ENCODE data around the gene XYLB.

DNA sequence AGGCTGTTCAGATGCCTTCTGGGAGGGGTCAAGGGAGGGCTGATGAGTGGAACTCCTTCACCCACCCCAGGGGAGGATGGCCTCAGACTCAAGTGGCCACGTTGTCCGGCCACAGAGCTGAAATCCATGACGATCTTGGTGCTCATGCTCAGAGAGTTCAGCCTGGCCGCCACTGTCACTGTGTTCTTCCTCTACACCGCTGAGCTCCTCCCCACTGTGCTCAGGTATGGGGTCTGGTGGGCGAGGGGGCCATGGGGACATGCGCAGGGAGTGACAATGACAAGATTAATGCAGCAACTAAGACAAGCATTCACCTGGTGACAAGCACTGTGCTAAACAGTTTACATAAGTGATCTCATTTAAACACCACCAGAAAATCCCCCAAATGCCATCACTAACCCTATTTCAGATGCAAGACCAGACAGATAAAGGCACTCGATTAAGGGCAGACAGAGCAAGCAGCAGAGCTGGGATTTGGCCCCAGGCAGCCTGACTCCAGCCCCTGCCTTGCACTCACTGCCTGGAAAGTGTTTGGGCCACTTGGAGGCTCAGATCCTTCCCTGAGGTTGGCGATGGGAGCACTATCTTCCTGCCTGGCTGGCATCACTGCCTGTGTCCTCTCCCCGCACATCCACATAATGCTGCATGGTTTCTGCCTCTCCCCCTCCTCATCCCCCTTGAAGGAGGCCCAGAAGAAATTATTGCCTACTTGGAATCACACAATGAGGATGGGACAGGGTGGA is 30.9 kb upstream of the XYLB start:
- TF ChIP-seq GATA1 (IDR thresholded peaks at IDR 0.05; ENCODE audit: low read depth, low read length) (no peak), POLR2A (IDR thresholded peaks at IDR 0.05; ENCODE audit: low read length) (no peak)
